Measurements from ENCODE around the gene TRAF3IP1.

The TRAF3IP1 gene

DNA sequence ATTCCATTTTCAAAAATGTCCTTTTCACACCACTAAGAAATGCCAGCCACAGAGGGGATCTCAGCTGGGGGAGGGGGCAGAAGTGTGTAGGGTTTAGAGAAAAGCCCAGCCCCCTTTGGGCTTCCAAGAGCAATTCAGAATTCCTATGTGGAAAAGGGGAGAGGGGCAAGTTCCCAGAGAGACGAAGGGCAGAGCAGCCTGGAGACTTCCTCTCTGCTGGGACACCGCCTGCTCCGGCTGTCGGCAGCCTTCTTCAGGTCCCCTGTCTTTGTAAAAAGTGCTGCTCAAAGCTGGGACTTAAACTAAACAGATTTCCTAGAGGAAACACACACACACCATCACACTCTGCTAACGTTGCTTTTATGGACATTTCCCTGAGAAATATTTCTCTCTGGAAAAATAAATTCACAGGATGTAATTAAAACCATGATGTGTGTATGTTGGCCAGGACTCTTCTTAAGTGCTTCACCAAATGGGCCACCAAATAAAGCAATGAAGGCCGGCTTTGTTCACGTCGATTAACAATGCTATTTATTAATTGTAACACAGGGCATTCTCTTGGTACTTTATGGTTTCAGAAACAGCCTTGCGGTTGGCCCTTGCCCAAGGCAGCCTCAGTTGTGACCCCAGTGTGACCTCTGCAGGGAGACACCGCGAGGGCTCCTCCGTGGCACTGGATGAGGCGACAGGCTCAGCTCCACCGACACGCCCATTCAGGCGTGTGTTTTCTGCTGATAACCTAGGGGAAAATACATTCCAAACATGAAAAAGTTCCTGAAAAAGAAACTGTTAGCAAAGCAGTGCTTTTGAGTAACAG lies 100.8 kb downstream of the TRAF3IP1 start:
- Histone ChIP-seq H3K9ac (ENCODE audit: low read length) (no peak overlapping the region), H3K27me3 (ENCODE audit: control insufficient read depth, insufficient read depth, low read length) (no peaks in the 10 kb centered on the region), H3K9me3 (ENCODE audit: control insufficient read depth, low read depth, low read length) (no peaks in the 10 kb centered on the region), H3K4me3 (ENCODE audit: low read length) (no peak overlapping the region), H3K36me3 (ENCODE audit: control insufficient read depth, low read depth, low read length) (no peaks in the 10 kb centered on the region), H3K27ac (ENCODE audit: low read length) (no peak overlapping the region), H3K4me1 (ENCODE audit: control insufficient read depth, low read depth, low read length) (peaks cover 17% of the 10 kb centered on the region)

DNA sequence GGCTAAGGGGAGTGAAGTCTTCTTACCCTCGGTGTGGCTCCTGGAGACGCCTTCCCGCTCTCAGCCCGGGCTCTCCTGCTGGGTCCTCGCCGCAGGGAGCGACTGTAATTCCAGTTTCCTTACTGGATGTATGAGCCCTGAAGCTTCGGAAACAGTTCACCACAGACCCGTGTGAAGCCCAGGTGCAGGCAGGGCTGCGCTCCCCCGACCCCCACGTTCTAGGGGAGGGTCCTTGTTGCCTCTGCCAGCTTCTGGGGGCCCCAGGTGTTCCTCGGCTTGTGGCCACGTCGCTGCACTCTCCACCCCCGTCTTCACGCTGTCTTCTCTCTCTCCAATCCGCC lies 101.3 kb downstream of the TRAF3IP1 start:
- Histone ChIP-seq H3K4me1 (ENCODE audit: control insufficient read depth, low read depth, low read length) (peaks cover 17% of the 10 kb centered on the region), H3K9ac (ENCODE audit: low read length) (no peak overlapping the region), H3K9me3 (ENCODE audit: control insufficient read depth, low read depth, low read length) (no peaks in the 10 kb centered on the region), H3K27ac (ENCODE audit: low read length) (no peak overlapping the region), H3K4me3 (ENCODE audit: low read length) (no peak overlapping the region), H3K36me3 (ENCODE audit: control insufficient read depth, low read depth, low read length) (no peaks in the 10 kb centered on the region), H3K27me3 (ENCODE audit: control insufficient read depth, insufficient read depth, low read length) (no peaks in the 10 kb centered on the region)

DNA sequence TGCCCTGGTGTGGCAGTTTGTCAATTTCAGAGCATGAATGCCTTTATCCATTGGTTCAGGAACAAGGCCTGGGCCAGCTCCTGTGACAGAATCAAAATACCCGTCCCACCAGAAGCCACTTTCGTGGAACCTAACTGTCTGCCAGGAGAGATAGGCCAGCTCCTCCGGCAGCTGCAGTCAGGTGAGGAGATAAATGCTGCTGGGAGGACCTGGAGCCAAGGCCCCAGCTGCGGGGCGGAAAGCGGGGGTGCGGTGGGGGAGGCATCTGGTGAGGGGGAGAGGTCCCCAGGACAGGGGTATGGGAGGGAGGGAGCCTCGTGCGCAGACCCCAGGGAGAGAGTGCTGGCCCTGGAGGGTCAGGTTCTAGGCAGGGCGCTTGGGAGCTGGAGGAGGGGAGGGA lies 102.0 kb downstream of the TRAF3IP1 start:
- H3K9me3 ChIP-seq (ENCODE audit: control insufficient read depth, low read depth, low read length): no peaks in the 10 kb centered on the region
- no peaks in the 10 kb centered on the region for H3K27me3 ChIP-seq (ENCODE audit: control insufficient read depth, insufficient read depth, low read length)
- peaks cover 17% of the 10 kb centered on the region for H3K4me1 ChIP-seq (ENCODE audit: control insufficient read depth, low read depth, low read length)
- H3K4me3 ChIP-seq (ENCODE audit: low read length): no peak overlapping the region
- H3K9ac ChIP-seq (ENCODE audit: low read length): no peak overlapping the region
- H3K27ac ChIP-seq (ENCODE audit: low read length): no peak overlapping the region
- no peaks in the 10 kb centered on the region for H3K36me3 ChIP-seq (ENCODE audit: control insufficient read depth, low read depth, low read length)

DNA sequence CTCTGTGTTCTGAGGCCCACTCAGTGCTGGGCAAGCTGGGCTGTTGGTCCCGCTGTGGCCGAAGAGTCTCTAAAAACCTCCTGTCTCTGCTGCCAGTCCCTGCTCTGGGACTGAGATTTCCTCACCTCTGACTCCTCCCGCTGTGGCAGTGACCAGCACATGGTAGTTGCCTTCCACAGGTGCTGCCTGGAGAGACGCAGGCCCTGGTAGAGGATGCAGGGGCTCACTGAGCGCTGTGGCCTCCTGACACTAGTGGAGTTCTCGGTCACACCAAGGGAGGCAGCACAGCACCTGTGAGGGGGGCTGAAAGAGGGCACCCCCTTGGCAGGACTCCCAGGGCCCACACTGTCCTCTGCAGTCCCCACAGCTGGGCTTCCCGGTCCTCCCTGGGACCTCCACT lies 102.6 kb downstream of the TRAF3IP1 start:
- no peaks in the 10 kb centered on the region for H3K27me3 ChIP-seq (ENCODE audit: control insufficient read depth, insufficient read depth, low read length)
- no peak overlapping the region for H3K9ac ChIP-seq (ENCODE audit: low read length)
- H3K36me3 ChIP-seq (ENCODE audit: control insufficient read depth, low read depth, low read length): no peaks in the 10 kb centered on the region
- peaks cover 21% of the 10 kb centered on the region for H3K4me1 ChIP-seq (ENCODE audit: control insufficient read depth, low read depth, low read length)
- no peak overlapping the region for H3K4me3 ChIP-seq (ENCODE audit: low read length)
- H3K27ac ChIP-seq (ENCODE audit: low read length): no peak overlapping the region
- H3K9me3 ChIP-seq (ENCODE audit: control insufficient read depth, low read depth, low read length): no peaks in the 10 kb centered on the region

DNA sequence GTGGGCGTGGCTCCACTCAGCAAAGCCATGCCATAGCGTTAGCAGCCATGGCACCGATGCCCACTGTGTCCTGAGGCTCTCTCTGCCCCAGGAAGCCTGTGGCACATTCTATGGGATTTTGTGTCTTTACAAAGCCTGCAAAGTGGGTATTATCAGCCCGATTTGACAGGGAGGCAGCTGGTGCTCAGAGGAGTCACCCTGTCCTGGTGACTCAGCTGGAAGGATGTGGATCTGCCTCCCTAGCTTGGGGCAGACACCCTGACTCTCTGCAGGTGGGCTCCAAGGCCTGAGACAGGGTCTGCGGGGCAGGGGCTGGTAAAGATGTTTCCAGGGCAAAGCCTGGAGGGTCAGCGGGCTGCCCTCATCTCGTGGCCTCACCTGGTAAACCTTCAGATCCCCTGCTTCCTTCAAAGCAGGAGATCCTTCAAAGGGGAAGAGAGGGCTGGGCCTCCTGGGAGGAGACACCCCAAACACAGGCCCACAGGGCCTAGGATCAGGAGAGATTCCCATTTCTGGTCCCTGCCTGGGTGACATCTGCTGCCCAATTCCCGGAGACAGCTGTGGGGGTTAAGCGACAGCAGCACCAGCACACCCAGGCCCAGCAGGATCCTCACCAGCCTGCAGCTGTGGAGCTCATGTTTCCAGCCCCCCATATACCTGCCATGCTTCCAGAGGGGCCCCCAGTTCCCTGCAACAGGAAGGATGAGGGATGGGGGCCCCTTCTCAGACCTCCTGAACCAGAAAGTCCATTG lies 103.4 kb downstream of the TRAF3IP1 start:
- peaks cover 22% of the 10 kb centered on the region for H3K4me1 ChIP-seq (ENCODE audit: control insufficient read depth, low read depth, low read length)
- H3K9me3 ChIP-seq (ENCODE audit: control insufficient read depth, low read depth, low read length): no peaks in the 10 kb centered on the region
- no peak overlapping the region for H3K9ac ChIP-seq (ENCODE audit: low read length)
- H3K27me3 ChIP-seq (ENCODE audit: control insufficient read depth, insufficient read depth, low read length): no peaks in the 10 kb centered on the region
- H3K36me3 ChIP-seq (ENCODE audit: control insufficient read depth, low read depth, low read length): no peaks in the 10 kb centered on the region
- H3K27ac ChIP-seq (ENCODE audit: low read length): no peak overlapping the region
- H3K4me3 ChIP-seq (ENCODE audit: low read length): no peak overlapping the region

DNA sequence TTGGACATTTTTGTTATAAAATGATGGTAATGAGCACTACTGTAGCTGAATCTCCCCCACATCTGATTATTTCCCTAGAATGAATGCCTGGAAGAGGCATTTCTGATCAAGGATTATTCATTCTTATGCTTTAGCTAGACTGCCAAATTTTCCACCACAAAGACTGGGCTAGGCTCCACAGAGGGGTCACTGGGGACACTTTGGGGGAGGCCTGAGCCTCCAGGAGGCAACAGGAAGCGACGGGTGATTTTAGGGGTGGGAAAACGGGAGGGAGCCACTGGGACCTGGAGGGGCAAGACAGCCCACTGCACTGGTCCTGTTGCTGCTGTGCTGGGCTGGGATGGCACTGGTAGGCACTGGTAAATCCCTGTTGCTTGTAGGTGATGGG lies 104.0 kb downstream of the TRAF3IP1 start:
- Histone ChIP-seq H3K4me1 (ENCODE audit: control insufficient read depth, low read depth, low read length) (peaks cover 22% of the 10 kb centered on the region), H3K4me3 (ENCODE audit: low read length) (no peak overlapping the region), H3K9me3 (ENCODE audit: control insufficient read depth, low read depth, low read length) (no peaks in the 10 kb centered on the region), H3K27ac (ENCODE audit: low read length) (no peak overlapping the region), H3K27me3 (ENCODE audit: control insufficient read depth, insufficient read depth, low read length) (no peaks in the 10 kb centered on the region), H3K9ac (ENCODE audit: low read length) (no peak overlapping the region), H3K36me3 (ENCODE audit: control insufficient read depth, low read depth, low read length) (no peaks in the 10 kb centered on the region)

DNA sequence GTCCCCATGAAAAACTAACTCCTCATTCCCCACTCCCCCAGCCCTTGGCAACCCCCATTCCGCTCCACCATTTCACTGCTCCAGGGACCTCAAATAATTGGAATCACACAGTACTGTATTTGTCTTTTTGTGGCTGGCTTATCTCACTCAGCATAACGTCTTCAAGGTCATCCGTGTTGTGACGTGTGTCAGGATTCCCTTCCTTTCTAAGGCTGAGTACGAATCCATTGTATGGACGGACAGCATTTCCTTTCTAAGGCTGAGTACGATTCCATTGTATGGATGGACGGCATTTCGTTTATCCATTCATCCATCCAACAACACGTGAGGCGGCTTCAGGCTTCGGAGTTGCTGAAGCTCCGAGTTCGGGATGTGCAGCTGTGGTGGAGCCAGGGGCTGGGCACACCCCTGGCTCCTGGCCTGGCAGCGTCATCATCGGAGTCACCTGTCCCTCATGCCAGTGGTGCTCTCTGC lies 105.2 kb downstream of the TRAF3IP1 start:
- Histone ChIP-seq H3K27me3 (ENCODE audit: control insufficient read depth, insufficient read depth, low read length) (no peaks in the 10 kb centered on the region), H3K4me1 (ENCODE audit: control insufficient read depth, low read depth, low read length) (peaks cover 20% of the 10 kb centered on the region), H3K4me3 (ENCODE audit: low read length) (peak overlapping the region; percentile 92), H3K9ac (ENCODE audit: low read length) (no peak overlapping the region), H3K36me3 (ENCODE audit: control insufficient read depth, low read depth, low read length) (no peaks in the 10 kb centered on the region), H3K9me3 (ENCODE audit: control insufficient read depth, low read depth, low read length) (no peaks in the 10 kb centered on the region), H3K27ac (ENCODE audit: low read length) (no peak overlapping the region)

DNA sequence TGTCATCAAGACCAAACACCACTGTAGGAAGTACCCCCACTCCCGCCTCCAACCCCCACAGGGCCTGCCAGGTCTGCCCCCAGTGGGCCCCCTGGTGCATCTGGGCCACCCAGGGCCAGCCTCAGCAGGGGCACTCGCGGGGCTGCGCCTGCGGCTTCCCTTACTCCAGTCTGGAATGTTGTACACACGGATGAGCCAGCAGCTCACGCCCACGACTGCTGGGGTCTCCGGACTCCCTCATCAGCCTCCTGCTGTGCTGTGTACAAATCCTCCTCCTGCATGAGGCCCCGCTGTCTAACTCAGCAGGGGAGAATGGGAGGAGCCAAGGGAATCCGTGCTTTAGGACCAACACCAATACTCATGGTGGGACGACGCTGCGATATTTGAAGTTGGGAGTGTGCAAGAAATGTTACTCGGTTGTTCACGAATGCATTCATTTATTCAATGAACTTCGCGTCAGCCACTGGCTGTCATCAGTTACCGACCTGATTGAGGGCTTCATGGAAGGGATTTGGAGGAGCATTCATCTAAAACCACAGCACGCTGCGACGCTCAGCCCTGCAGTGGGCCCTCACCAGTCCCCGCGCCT lies 105.8 kb downstream of the TRAF3IP1 start:
- Histone ChIP-seq H3K4me3 (ENCODE audit: low read length) (peak overlapping the region; percentile 92), H3K27ac (ENCODE audit: low read length) (no peak overlapping the region), H3K36me3 (ENCODE audit: control insufficient read depth, low read depth, low read length) (no peaks in the 10 kb centered on the region), H3K27me3 (ENCODE audit: control insufficient read depth, insufficient read depth, low read length) (no peaks in the 10 kb centered on the region), H3K4me1 (ENCODE audit: control insufficient read depth, low read depth, low read length) (peaks cover 15% of the 10 kb centered on the region), H3K9ac (ENCODE audit: low read length) (peak overlapping the region; percentile 62), H3K9me3 (ENCODE audit: control insufficient read depth, low read depth, low read length) (no peaks in the 10 kb centered on the region)

DNA sequence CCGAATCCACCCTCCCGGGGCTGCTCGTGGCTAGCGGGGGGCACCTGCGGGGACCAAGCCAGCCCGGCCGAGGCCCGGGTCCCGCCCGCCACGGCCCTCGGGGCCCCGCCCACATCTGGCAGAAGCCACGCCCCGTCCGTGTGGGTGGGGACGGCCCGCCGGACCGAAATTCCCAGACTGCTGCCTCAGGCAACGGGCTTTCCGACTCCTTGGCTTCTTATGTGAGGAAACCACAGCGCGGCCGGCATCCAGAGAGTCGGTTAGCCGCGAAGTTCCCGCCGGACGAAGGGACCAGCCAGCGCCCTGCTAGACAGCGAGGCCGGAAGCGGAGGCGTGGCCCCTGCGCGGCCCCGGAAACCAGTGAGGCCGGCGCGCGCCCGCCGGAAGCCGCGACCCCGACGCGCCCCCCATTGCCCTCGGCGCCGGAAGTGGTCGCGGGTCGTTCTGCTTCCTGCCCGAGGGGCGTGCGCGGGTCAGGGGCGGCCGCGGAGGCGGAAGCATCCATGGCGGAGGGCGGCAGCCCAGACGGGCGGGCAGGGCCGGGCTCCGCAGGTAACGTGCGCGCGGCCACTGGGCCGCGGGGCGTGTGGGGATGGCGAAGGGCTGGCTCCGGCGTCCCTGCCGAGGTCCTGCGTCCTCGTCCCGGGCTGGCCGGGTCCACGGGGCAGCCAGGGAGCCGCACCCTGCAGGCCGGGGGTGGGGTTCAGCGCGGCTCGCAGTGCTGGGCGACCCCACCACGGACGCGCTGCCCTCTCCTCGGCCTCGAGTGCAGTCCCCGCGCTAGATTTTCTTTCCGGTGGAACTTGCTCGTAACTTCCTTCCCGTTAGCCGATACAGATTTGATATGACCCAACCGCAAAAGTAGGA lies 106.5 kb downstream of the TRAF3IP1 start, which contains the start of gene ASB1:
Gene ASB1, plus strand, starts transcription at position 360 of the 867 bp plus-strand sequence. Its CDS starts 144 bp downstream, at position 504.
- H3K4me3 ChIP-seq (ENCODE audit: low read length): peak within 1 kb of the TSS; percentile 92
- H3K4me1 ChIP-seq (ENCODE audit: control insufficient read depth, low read depth, low read length): peaks cover 13% of the 10 kb centered on the region
- H3K9ac ChIP-seq (ENCODE audit: low read length): peak within 1 kb of the TSS; percentile 62
- H3K9me3 ChIP-seq (ENCODE audit: control insufficient read depth, low read depth, low read length): no peaks in the 10 kb centered on the region
- H3K36me3 ChIP-seq (ENCODE audit: control insufficient read depth, low read depth, low read length): no peaks in the 10 kb centered on the region
- no peak within 1 kb of the TSS for H3K27ac ChIP-seq (ENCODE audit: low read length)
- no peaks in the 10 kb centered on the region for H3K27me3 ChIP-seq (ENCODE audit: control insufficient read depth, insufficient read depth, low read length)

DNA sequence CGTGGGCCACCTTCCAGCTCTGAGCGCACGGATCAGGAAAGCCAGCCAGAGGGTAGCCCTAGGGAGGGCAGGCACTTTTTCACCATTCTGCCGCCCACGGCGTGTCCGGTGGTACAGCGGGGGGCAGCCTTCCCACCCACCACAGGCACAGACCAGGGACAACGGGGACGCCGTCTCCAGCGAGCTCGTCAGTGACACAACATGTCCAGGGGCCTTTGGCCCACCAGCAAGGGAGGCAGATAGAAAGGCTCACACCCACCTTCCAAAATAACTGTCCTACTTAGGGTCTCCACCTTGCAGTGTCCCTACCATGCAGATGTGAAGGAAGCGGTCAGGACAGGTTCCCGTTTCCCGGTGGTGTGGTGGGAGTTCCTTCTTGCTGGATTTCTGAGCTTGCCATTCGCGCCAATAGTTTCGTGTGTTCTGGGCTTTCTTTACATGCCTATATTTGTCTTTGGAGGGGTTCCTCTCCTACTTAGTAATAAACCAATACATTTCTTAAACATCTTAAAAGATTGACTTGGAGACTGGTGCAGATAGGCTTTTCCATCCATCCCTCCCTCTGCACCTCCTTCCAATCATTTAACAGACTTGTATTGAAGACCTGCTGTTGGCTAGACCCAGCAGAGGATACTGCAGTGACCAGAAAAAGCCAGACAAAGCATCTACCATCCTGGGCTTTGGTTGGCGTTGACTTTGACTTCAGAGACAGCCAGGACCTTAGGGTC lies 107.3 kb downstream of the TRAF3IP1 start:
- H3K4me1 ChIP-seq (ENCODE audit: control insufficient read depth, low read depth, low read length): peaks cover 9% of the 10 kb centered on the region
- no peak overlapping the region for H3K27ac ChIP-seq (ENCODE audit: low read length)

More for the DNA sequence above, 107.3 kb downstream of the TRAF3IP1 start:
- H3K27me3 ChIP-seq (ENCODE audit: control insufficient read depth, insufficient read depth, low read length): no peaks in the 10 kb centered on the region
- H3K36me3 ChIP-seq (ENCODE audit: control insufficient read depth, low read depth, low read length): no peaks in the 10 kb centered on the region
- peak overlapping the region; percentile 62 for H3K9ac ChIP-seq (ENCODE audit: low read length)
- H3K9me3 ChIP-seq (ENCODE audit: control insufficient read depth, low read depth, low read length): no peaks in the 10 kb centered on the region
- peak overlapping the region; percentile 92 for H3K4me3 ChIP-seq (ENCODE audit: low read length)
